Right lobe of liver (tissue), 4 donors: ENCODE data around the gene HKDC1.

Source experiments
- CTCF ChIP-seq, 4 donors: fragments of 200-600 bp in 3 of 4; fragments of 450-650 bp in 1 of 4; IDR thresholded peaks; one replicate each; pipeline versions ENCODE4 v1.5.1 to v1.8.0; 2016 to 2022; ENCODE audit warnings: antibody characterized with exemption in 4 of 4, mild to moderate bottlenecking in 2 of 4
- POLR2A ChIP-seq: fragments of 450-650 bp; IDR thresholded peaks from one replicate; pipeline ENCODE4 v1.6.1; 2017; ENCODE audit warnings: antibody characterized with exemption, mild to moderate bottlenecking
- donor health status: DM: no; HTN: no; CAD: no.
- donor health status: DM: no; HTN: no; CAD: no.
- donor health status: DM: no; HTN: yes; CAD: no.

GRCh38 chr10:69208761-69209160, 11.4 kb upstream of the HKDC1 start:
- TF ChIP-seq CTCF (IDR thresholded peaks at IDR 0.05) = no peak
- TF ChIP-seq POLR2A = no peak
